UCSD-AML1 (cell line): ENCODE results near the gene SREK1.
"Not testable (repeated sequence)": the region's sequence is repeated elsewhere in the genome, so short reads cannot be mapped to it uniquely, and the experiment has no call there.

Experiments
- DNase-seq: peaks from one replicate; lab custom pipeline; 2025; ENCODE audit not compliant: unreplicated experiment; lab: John Stamatoyannopoulos, UW

Gene SREK1

DNA sequence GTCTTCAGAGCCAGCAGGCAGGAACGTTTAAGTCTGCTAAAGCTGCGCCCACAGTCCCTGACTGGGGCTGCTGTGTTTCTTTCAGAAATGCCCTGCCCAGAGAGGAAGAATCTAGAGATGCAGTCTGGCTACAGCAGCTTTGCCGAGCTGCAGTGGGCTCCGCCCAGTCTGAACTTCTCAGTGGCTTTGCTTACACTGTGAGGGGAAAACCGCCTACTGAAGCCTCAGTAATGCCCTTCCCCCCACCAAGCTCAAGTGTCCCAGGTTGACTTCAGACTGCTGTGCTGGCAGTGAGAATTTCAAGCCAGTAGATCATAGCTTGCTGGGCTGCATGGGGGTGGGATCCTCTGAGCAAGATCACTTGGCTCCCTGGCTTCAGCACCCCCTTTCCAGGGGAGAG lies 78.4 kb downstream of the SREK1 start:
- DNase-seq: no peak

DNA sequence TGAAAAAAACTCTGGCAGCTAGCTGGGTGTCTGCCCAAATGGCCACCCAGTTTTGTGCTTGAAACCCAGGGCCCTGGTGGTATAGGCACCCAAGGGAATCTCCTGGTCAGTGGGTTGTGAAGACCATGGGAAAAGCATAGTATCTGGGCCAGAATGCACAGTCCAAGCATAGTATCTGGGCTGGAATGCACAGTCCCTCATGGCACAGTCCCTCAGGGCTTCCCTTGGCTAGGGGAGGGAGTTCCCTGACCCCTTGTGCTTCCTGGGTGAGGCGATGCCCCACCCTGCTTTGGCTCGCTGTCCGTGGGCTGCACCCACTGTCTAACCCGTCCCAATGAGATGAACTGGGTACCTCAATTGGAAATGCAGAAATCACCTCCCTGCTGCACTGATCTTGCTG lies 78.8 kb downstream of the SREK1 start:
- DNase-seq: not testable (repeated sequence)

DNA sequence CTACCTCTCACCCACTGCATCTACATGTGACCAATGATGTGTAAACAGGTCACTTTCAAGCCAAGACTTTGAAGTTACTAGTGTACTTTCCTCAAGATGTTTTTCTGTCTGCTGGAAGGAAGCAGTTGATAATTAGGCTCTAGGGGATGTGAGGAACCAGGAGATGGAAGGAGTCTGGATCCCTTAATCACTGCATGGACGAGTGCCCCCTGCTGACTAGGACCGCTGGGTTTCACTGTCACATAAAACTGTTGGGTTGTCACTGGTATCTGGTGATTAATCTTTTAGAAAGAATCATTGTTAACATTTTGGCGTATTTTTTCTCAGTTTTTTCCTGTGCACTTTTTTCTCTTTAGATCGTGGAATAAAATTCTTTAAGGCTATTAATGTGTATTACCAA lies 79.5 kb downstream of the SREK1 start:
- peak; percentile 24 for DNase-seq

DNA sequence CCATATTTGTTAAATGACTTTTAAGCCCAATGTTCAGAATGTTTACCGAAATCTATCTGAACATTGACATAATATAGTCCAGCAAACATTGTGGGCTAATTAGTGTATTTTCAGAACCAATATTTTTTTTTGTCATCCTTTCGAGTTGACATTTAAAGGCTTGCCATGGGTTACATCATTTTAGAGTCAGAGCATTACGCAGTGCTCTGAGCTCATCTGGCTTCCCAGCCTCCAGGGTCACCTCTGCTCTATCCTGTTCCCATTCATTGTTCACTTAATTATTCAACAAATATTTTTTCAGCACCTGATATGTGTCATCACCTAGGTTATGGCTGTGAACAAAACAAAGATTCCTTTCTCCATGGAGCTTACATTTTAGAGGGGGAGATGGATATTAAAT lies 80.2 kb downstream of the SREK1 start:
- no peak for DNase-seq

- DNase-seq: no peak
Observed at GRCh38 chr5:66224773-66225553, 80.9 kb downstream of the SREK1 start.

- no peak for DNase-seq
Observed at GRCh38 chr5:66230551-66230950, 86.5 kb downstream of the SREK1 start.

DNA sequence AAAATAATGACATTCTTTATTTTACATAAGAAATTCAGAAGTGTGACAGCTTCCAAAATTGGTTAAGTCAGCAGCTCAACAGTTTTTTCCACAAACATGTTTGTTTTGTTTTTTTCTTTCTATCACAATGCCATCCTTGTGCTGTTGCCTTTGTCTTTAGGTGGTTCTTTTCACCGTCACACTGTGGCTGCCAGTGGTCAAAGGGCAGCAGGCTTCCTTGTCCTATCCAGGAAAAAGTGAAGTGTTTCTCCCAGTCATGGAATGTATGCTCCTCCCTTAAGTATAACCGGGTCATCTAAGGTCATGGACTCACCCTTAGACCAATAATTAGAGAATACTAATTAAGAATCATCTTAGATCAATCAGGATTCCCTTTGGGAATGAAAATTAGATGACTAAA lies 87.4 kb downstream of the SREK1 start:
- DNase-seq: no peak

DNA sequence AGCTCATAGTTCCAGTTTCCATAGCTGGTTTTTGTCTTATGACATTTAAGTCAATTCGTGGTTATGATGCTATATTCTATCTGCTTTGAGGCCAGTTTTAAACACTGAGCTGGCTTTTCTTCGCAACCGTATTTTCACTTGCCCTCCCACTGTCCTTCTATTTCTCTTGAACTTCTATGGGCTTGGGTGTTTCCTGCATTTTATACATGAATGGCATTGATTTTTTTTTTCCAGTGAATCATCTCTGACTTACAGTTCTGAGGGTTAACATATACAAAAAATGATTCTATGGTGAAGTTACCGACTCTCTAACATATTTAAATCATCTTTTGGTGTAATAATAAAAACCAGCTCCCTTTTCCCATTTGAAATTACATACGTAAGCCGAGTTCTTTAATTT lies 88.2 kb downstream of the SREK1 start:
- DNase-seq: no peak

DNA sequence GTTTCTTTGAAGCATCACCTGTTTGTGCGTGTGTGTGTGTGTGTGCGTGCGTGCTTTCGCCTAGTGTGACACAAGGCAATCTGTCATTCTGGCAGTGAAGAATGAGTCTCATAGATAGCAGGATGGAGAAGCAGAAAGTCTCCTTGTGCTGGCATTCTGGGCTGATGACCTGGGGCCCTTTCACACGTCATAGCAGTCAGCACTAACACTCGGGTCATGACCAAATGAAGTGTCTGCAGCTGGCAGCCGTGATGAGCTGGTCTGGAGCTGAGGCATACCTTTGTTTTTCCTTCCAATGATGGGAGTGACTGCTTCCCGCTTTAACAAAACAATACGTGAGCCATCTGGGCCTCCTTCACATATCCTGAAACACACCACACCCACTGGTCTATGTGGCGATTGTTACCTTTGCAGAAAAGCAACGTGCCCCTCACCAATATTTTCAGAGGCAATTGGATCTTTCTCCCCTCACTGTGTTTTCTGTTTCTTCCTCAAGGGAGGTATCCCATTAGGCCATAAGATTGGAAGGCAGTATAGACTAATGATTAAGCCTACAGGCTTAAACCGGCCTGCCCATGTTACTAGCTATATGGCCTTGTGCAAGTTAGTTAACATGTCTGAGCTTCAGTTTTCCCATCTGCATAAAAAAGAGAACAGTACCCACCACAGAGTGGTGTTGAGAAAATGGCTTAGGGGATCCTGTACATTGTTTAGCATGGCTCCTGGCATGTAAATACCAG lies 88.8 kb downstream of the SREK1 start:
- DNase-seq: no peak
